GM12864 (cell line): ENCODE measurements around the gene MID1IP1.

ENCODE experiments used
- DNase-seq: peaks from one replicate; pipeline ENCODE4 v3.0.0-alpha.2; 2011; ENCODE audit warnings: low read depth
- H3K4me3 ChIP-seq: 2 replicates; pipeline ENCODE4 v1.5.1; 2011; ENCODE audit warnings: mild to moderate bottlenecking, low read depth, low read length, control low read depth
- TF ChIP-seq, protein P1 (sequence below): IDR thresholded peaks from 2 replicates; pipeline ENCODE4 v1.5.1; 2011; ENCODE audit warnings: low read depth, mild to moderate bottlenecking, moderate library complexity, low read length, control low read depth, inconsistent platforms; ENCODE audit errors: missing control alignments

Gene MID1IP1, protein sequence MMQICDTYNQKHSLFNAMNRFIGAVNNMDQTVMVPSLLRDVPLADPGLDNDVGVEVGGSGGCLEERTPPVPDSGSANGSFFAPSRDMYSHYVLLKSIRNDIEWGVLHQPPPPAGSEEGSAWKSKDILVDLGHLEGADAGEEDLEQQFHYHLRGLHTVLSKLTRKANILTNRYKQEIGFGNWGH

DNA sequence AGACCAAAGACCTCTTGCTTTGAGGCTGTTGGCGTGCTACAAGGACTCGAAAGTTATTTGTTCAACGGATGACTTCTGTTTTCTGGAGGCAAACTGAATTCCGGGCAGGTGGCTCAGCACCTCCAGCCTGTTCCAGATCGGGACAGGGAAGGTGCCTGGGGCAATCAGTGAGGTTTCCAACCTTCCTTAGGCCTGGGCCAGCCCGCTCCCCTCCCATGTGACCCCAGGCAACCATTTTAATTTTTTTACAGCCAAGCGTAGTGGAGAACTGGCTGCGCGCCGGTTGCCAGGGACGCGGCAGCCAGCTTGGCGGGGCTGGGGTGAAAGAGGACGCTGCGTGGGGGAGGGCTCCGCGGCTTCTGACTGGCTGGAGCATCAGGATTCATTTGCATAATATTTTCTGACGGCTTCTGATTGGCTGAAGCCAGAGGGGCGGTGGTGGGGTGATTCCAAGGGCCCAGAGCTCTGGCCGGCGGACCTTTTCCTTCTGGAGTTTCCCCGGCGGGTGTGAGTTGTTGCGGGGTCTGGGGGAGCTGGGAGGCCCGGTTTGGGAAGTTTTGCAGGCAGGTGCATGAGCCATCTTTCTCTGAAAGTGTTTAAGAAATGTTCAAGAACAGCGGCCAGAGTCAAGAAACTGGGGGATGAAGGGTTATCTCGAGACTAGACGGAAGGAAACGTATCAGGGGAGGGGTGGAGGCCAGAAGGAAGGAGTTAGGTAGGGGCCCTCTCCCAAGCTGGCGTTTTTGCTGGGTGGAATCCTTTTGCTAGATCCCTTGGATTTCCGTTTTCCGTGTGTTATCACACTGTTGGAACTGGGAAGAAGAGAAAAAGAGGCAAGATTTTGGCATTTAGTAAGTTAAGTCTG is at the start of gene MID1IP1:
MID1IP1 (plus strand) TSS at position 479 of the 865 bp plus-strand sequence. CDS start 3,488 bp downstream, outside the sequence.
- no peak for DNase-seq
- no peak within 1 kb of the TSS for H3K4me3 ChIP-seq
- TF ChIP-seq, protein P1, sequence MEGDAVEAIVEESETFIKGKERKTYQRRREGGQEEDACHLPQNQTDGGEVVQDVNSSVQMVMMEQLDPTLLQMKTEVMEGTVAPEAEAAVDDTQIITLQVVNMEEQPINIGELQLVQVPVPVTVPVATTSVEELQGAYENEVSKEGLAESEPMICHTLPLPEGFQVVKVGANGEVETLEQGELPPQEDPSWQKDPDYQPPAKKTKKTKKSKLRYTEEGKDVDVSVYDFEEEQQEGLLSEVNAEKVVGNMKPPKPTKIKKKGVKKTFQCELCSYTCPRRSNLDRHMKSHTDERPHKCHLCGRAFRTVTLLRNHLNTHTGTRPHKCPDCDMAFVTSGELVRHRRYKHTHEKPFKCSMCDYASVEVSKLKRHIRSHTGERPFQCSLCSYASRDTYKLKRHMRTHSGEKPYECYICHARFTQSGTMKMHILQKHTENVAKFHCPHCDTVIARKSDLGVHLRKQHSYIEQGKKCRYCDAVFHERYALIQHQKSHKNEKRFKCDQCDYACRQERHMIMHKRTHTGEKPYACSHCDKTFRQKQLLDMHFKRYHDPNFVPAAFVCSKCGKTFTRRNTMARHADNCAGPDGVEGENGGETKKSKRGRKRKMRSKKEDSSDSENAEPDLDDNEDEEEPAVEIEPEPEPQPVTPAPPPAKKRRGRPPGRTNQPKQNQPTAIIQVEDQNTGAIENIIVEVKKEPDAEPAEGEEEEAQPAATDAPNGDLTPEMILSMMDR: no peak

DNA sequence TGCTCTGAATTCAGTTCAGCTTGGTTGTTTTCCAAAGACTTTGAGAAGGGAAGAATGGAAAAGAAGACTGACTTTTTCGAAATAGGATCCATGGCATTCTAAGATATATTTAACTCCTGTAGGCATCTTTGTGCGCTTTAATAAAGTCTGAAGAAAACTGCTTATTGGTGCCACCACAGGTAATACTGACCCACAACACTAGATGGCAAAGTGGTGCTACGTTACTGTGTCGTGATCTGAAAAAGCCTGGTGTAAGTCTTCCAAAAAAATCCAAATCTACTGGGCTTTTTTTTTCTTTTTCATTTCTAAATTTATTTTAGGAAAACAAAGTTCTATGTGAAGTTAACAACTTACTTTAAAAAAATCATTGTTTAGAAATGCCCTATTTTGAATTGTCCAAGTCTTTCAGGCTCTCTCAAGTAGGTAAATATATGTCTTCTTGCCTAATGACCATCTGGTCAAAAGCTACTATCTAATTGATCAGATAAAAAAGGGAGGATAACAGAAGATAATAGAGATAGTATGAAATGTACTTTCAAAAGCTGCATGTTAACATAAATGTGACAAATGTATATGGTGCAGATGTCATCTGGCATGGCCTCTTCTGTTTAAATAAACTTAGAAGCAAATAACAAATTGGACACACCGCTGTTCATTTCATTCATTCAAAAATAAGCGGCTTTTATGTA is 47.0 kb upstream of the MID1IP1 start:
- TF ChIP-seq, protein P1: peak; percentile 51
- H3K4me3 ChIP-seq: no peak overlapping the region
- DNase-seq: peak; percentile 5

DNA sequence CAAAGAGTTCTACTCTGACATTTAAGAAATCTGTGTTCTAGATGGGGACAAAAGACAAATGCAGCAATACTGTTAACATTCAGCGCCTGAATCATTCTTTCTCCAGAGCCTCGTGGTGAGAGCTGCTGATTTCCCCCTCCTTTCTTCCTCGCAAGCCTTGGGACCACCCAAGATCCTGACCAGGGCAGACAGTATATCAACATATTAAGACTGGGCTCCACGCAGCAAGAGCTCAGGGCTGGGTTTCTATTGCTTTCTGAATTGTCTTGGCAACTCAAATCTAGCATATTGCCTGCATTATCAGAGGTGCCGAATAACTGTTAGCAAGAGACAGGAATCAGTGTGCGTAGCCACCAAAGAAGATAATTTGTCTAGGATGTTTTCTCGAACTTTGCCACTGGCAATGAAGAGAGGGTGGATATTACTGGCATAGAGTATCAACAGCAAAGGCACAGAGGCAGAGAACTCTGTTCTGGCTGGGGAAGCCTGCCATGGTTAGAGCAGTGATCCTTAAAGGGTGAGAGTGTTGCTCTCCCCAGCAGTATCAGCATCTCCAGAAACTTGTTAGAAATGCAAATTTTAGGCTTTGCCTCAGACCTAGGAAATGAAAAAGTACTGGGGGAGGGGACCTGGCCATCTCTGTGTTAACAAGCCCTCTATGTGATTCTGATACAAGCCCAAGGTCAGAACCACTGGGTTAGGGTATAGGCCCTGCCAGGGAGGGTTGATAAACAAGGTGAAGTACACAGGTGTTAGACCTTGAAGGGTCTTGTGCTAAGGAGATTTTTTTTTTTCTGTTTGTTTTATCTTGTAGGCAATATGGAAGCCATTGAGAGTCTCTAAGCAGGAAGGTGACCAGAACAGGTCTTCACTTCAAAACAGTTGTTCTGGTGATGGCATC is 46.2 kb upstream of the MID1IP1 start:
- no peak overlapping the region for H3K4me3 ChIP-seq
- TF ChIP-seq, protein P1: no peak
- no peak for DNase-seq

DNA sequence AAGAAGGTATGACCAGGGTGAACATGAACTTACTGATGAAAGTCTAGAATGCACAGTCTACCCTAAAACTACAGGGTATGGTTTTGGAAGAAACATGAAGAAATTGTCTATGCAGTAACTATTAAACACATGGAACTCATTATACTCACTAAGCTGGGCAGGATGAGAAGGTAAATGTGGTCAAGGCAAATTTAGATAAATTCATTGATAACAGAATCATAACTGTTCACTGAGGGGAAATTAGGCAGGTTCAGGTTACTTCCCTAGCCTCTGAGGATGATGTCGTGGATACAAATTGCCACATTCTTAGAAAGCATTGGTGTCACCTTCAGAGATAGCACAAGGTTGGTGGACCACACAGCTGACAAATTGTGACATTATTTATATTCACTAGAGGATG is 40.4 kb upstream of the MID1IP1 start:
- no peak overlapping the region for H3K4me3 ChIP-seq
- TF ChIP-seq, protein P1: no peak
- DNase-seq: no peak

DNA sequence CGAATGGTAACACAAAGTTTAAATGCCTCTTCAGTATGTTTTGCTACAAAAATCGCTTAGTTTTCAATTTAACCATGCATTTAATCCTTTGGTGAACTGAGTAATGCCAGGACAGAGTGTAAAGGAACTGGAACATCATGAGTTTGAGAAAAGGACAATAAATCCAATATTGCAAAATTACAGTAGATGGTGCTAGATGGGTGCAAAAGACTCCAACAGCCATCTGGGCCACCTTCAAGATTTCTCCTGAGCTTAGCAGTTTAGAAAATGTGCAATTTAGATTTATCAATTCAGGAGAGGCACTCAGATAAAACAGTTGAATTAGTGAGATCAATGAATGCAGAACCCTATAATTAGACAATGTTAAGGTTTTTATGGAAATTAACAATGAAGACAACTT is 33.2 kb upstream of the MID1IP1 start:
- no peak for DNase-seq
- TF ChIP-seq, protein P1: peak; percentile 14
- no peak overlapping the region for H3K4me3 ChIP-seq

DNA sequence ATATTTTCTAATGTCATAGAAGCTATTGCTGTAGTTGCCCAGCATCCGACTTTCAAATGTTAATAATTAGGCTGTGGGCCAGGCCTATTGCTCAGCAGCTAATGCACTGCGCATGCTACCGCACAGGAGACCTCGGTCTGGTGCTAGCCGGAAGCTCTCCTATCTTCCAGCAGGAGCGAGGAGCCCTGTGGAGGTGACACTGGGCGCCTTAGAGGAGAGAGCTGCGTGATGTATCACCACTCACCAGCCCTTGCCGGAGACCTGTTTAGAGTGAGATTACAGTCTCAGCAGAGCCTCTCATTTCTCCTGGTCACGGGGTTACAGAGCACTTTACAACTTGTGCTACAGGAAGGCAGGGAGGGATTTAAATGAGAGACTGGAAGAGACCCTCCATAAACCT is 31.1 kb upstream of the MID1IP1 start:
- TF ChIP-seq, protein P1: no peak
- no peak for DNase-seq
- H3K4me3 ChIP-seq: no peak overlapping the region
